H1 (cell line): ENCODE measurements around the gene ZBED1. TPM values are rescaled to one million over a fixed set of nuclear protein-coding genes. Genes with fewer than 3 reads are reported as not detected.

ENCODE experiments used
- CTCF ChIA-PET: fragments of 300-600 bp; sonication (Branson Sonifier 250); formaldehyde crosslinking; loops from one replicate; lab custom pipeline; 2021; ENCODE audit not compliant: partially characterized antibody; lab: Charles Lee
- POLR2A ChIA-PET: fragments of 300-600 bp; sonication (Branson Sonifier 250); formaldehyde crosslinking; loops from one replicate; lab custom pipeline; 2021; ENCODE audit warnings: inconsistent platforms; ENCODE audit not compliant: partially characterized antibody; lab: Charles Lee
- DNase-seq, 2 experiments: peaks; one replicate each; pipeline versions ENCODE4 v3.0.0 to v3.0.0-alpha.2; 2010 to 2022; ENCODE audit warnings: low spot score in 2 of 2, low read depth in 1 of 2, mixed read lengths in 1 of 2
- FAIRE-seq: peaks from 2 replicates; lab custom pipeline; 2011; peaks lifted over from hg19 to GRCh38; lab: Jason Lieb, UNC
- H2AFZ ChIP-seq: 2 replicates; pipeline ENCODE4 v1.8.1; 2012; ENCODE audit warnings: low read length, inconsistent platforms
- H2AK5ac ChIP-seq: 2 replicates; pipeline ENCODE4 v1.6.1; 2013; ENCODE audit warnings: low read depth, low read length
- H2BK120ac ChIP-seq: replicated peaks from 2 replicates; pipeline ENCODE3; 2013; ENCODE audit warnings: low read depth, low read length, inconsistent platforms
- H2BK12ac ChIP-seq: 2 replicates; pipeline ENCODE4 v1.6.1; 2013; ENCODE audit warnings: low read depth, low read length
- H2BK15ac ChIP-seq: 2 replicates; pipeline ENCODE4 v1.6.1; 2013; ENCODE audit warnings: low read length
- H2BK20ac ChIP-seq: 2 replicates; pipeline ENCODE4 v1.6.1; 2013; ENCODE audit warnings: low read length
- H2BK5ac ChIP-seq: 2 replicates; pipeline ENCODE4 v1.6.1; 2013; ENCODE audit warnings: low read depth, low read length
- H3K14ac ChIP-seq: 2 replicates; pipeline ENCODE4 v1.6.1; 2013; ENCODE audit warnings: inconsistent platforms; ENCODE audit not compliant: insufficient read length
- H3K18ac ChIP-seq: 2 replicates; pipeline ENCODE4 v1.6.1; 2013; ENCODE audit warnings: low read length; ENCODE audit errors: extremely low read depth
- H3K23ac ChIP-seq: 2 replicates; pipeline ENCODE4 v1.6.1; 2013; ENCODE audit warnings: inconsistent platforms; ENCODE audit not compliant: insufficient read length
- H3K23me2 ChIP-seq: 2 replicates; pipeline ENCODE4 v1.6.1; 2013; ENCODE audit warnings: low read depth, low read length
- H3K27ac ChIP-seq: 2 replicates; pipeline ENCODE4 v1.6.1; 2011; ENCODE audit warnings: low read depth, low read length, inconsistent platforms
- H3K27me3 ChIP-seq, 4 experiments: replicated peaks in 1 of 4; 1 replicate in 1 of 4; 2 replicates in 3 of 4; pipeline versions ENCODE4 v1.6.1 to v1.8.1; 2011 to 2013; ENCODE audit warnings: low read length in 3 of 4, mild to moderate bottlenecking in 3 of 4, inconsistent platforms in 2 of 4, mixed read lengths in 2 of 4, moderate library complexity in 1 of 4; ENCODE audit not compliant: control insufficient read depth in 3 of 4, insufficient read depth in 3 of 4; ENCODE audit errors: extremely low read depth in 1 of 4
- H3K36me3 ChIP-seq, 4 experiments: 2 replicates each; pipeline versions ENCODE4 v1.6.1 to v1.8.1; 2011 to 2013; ENCODE audit warnings: mild to moderate bottlenecking in 4 of 4, low read length in 3 of 4, moderate library complexity in 2 of 4, control low read depth in 1 of 4, inconsistent platforms in 1 of 4; ENCODE audit not compliant: insufficient read depth in 4 of 4, control insufficient read depth in 2 of 4
- H3K4ac ChIP-seq: replicated peaks from 2 replicates; pipeline ENCODE3; 2013; ENCODE audit warnings: low read length, low read depth, mixed read lengths, inconsistent platforms; ENCODE audit not compliant: insufficient read length
- H3K4me1 ChIP-seq, 4 experiments: replicated peaks in 1 of 4; 1 replicate in 1 of 4; 2 replicates in 3 of 4; pipeline versions ENCODE4 v1.6.1 to v1.8.1; 2011 to 2013; ENCODE audit warnings: low read length in 3 of 4, inconsistent platforms in 2 of 4, mixed read lengths in 1 of 4; ENCODE audit not compliant: insufficient read depth in 4 of 4, control insufficient read depth in 3 of 4
- H3K4me2 ChIP-seq, 2 experiments: 2 replicates each; pipeline versions ENCODE4 v1.6.1 to v1.8.1; 2011 to 2013; ENCODE audit warnings: low read depth in 2 of 2, low read length in 2 of 2, control low read depth in 1 of 2, inconsistent platforms in 1 of 2, mild to moderate bottlenecking in 1 of 2; ENCODE audit not compliant: insufficient read depth in 1 of 2
- H3K4me3 ChIP-seq, 4 experiments: fragments of 200-600, 300-600 bp in 1 of 4; sonication (generic), shearing (Covaris generic), sonication (Bioruptor Twin) in 1 of 4; 2 replicates each; pipeline versions ENCODE4 v1.5.1 to v1.8.1; 2011 to 2016; ENCODE audit warnings: low read length in 4 of 4, low read depth in 3 of 4, control low read depth in 2 of 4, inconsistent platforms in 2 of 4, mild to moderate bottlenecking in 2 of 4, mixed read lengths in 1 of 4, moderate library complexity in 1 of 4; ENCODE audit not compliant: insufficient read depth in 2 of 4; ENCODE audit errors: extremely low read depth in 1 of 4
- H3K56ac ChIP-seq: replicated peaks from 2 replicates; pipeline ENCODE3; 2013; ENCODE audit warnings: low read depth, mild to moderate bottlenecking, mixed read lengths, low read length, inconsistent platforms; ENCODE audit not compliant: insufficient read length
- H3K79me1 ChIP-seq: 2 replicates; pipeline ENCODE4 v1.6.1; 2013; ENCODE audit warnings: low read depth, low read length, control low read depth
- H3K79me2 ChIP-seq, 2 experiments: 2 replicates each; pipeline versions ENCODE4 v1.6.1 to v1.8.1; 2012 to 2013; ENCODE audit warnings: low read length in 2 of 2, mild to moderate bottlenecking in 2 of 2, inconsistent platforms in 1 of 2; ENCODE audit not compliant: insufficient read depth in 2 of 2, control insufficient read depth in 1 of 2
- H3K9ac ChIP-seq, 4 experiments: replicated peaks in 1 of 4; 1 replicate in 1 of 4; 2 replicates in 3 of 4; pipeline versions ENCODE4 v1.6.1 to v1.8.1; 2011 to 2013; ENCODE audit warnings: low read depth in 3 of 4, low read length in 3 of 4, control low read depth in 2 of 4, mild to moderate bottlenecking in 2 of 4, moderate library complexity in 2 of 4, inconsistent platforms in 1 of 4; ENCODE audit errors: extremely low read depth in 1 of 4
- H3K9me3 ChIP-seq, 2 experiments: 2 replicates each; pipeline versions ENCODE4 v1.6.1 to v1.8.1; 2012 to 2013; ENCODE audit warnings: mild to moderate bottlenecking in 2 of 2, moderate library complexity in 2 of 2, control low read depth in 1 of 2, inconsistent platforms in 1 of 2, low read depth in 1 of 2, low read length in 1 of 2, mixed read lengths in 1 of 2; ENCODE audit not compliant: insufficient read depth in 2 of 2
- H4K20me1 ChIP-seq, 2 experiments: replicated peaks in 1 of 2; 2 replicates each; pipeline versions ENCODE3 to v1.8.1; 2011 to 2013; ENCODE audit warnings: inconsistent platforms in 2 of 2, low read length in 2 of 2, mild to moderate bottlenecking in 1 of 2; ENCODE audit not compliant: insufficient read depth in 2 of 2, control insufficient read depth in 1 of 2
- H4K5ac ChIP-seq: 2 replicates; pipeline ENCODE4 v1.6.1; 2013; ENCODE audit warnings: low read length, low read depth, mixed read lengths, inconsistent platforms; ENCODE audit not compliant: insufficient read length
- H4K8ac ChIP-seq: 2 replicates; pipeline ENCODE4 v1.8.0; 2013; ENCODE audit warnings: mild to moderate bottlenecking, moderate library complexity, low read length, inconsistent platforms; ENCODE audit not compliant: insufficient read depth; ENCODE audit errors: extremely low read depth
- H4K91ac ChIP-seq: replicated peaks from 2 replicates; pipeline ENCODE3; 2013; ENCODE audit warnings: low read length, mixed read lengths, inconsistent platforms; ENCODE audit not compliant: insufficient read length
- PHF8 ChIP-seq: fragments of 200-600 bp; sonication (generic); conservative IDR thresholded peaks from 2 replicates; pipeline ENCODE4 v1.7.1; 2012; ENCODE audit warnings: low read depth, mild to moderate bottlenecking, inconsistent platforms, low read length, moderate library complexity
- TEAD4 ChIP-seq: IDR thresholded peaks from 2 replicates; pipeline ENCODE4 v1.6.1; 2012; ENCODE audit warnings: low read depth, low read length, inconsistent platforms, mixed read lengths
- WGBS, 2 experiments: shearing (Covaris generic) in 1 of 2; methylation state at CpG; one replicate each; pipeline versions ENCODE4 v1.1.6 to v1.1.7; 2013 to 2015; ENCODE audit warnings: low lambda C conversion rate in 2 of 2, mixed read lengths in 2 of 2, inconsistent platforms in 1 of 2, low coverage in 1 of 2, missing lambda C conversion rate in 1 of 2; ENCODE audit not compliant: insufficient replicate concordance in 2 of 2, insufficient coverage in 1 of 2, insufficient read length in 1 of 2; ENCODE audit errors: extremely low coverage in 1 of 2, missing lambda C conversion rate in 1 of 2; 5-methylcytosine and 5-hydroxymethylcytosine counted together
- polyA plus RNA-seq, 7 experiments: library from polyadenylated mRNA; depleted of rRNA in 3 of 7; stranded (reverse) in 5 of 7; unstranded in 2 of 7; fragments of >200 nt in 5 of 7; fragments of 200-250 nt in 2 of 7; gene quantifications; 1 replicate in 5 of 7; 2 replicates in 1 of 7; 4 replicates in 1 of 7; pipeline versions ENCODE4 v1.2.1 to v1.2.3, GENCODE V29; 2011 to 2013; ENCODE audit warnings: missing spikeins in 2 of 7, mixed read lengths in 2 of 7
- total RNA-seq: library from RNA; stranded (reverse); fragmentation: NEBNext Ultra II Directional; extraction: Animal tissue kit (Norgen Biotek cat#: 25700); gene quantifications from 2 replicates; pipeline ENCODE4 v1.2.1, GENCODE V29; 2021
- TF ChIP-seq, protein P1 (sequence below): IDR thresholded peaks from 2 replicates; pipeline ENCODE4 v1.6.1; 2012; ENCODE audit warnings: inconsistent platforms

The ZBED1 gene
- total and polyA plus RNA-seq, 2 of the 8 experiments (the other 6 are each of a cell fraction or from before 2014, with no cell fraction given), result 28.5 to 45.8 TPM

DNA sequence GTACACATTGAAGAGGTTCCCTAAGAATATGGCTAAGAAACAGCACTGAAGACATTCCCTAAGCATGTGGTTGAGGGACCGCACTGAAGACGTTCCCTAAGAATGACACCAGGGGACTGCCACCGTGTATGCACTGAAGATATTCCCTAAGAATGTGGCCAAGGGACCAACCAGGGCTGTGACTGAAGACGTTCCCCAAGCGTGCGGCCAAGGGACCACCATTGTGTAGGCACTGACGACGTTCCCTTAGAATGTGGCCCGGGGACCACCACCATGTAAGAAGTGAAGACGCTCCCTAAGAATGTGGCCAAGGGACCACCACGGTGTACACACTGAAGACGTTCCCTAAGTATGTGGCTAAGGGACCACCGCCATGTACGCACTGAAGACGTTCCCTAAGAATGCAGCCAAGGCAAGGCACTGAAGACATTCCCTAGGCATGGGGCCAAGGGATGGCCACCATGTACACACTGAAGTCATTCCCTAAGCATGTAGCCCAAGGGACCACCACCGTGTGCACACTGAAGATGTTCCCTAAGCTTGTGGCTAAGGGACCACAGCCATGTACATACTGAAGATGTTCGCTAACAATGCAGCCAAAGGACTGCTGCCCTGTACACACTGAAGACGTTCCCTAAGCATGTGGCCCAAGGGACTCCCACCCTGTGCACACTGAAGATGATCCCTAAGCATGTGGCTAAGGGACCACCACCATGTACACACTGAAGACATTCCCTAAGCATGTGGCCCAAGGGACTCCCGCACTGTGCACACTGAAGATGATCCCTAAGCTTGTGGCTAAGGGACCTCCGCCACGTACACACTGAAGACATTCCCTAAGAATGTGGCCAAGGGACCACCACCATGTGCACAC, 22.0 kb downstream of the ZBED1 start:
- TF ChIP-seq PHF8, result no peak
- TF ChIP-seq TEAD4, result 0 out of 2 replicates have a peak, but pooled peaks have one; percentile 50
- TF ChIP-seq, protein P1, sequence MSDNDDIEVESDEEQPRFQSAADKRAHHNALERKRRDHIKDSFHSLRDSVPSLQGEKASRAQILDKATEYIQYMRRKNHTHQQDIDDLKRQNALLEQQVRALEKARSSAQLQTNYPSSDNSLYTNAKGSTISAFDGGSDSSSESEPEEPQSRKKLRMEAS, result peak; percentile 56; the same call in 1 of the 2 replicates
- Histone ChIP-seq H3K4ac (no peak overlapping the region), H4K5ac (no peak overlapping the region), H4K8ac (no peak overlapping the region), H2AK5ac (peak overlapping the region; percentile 79), H3K4me3 (no peak overlapping the region), H3K4me2 (no peak overlapping the region), H3K23me2 (no peaks in the 10 kb centered on the region), H3K27me3 (no peaks in the 10 kb centered on the region), H3K79me1 (peaks cover 30% of the 10 kb centered on the region), H3K79me2 (peaks cover 14 to 87% of the 10 kb centered on the region in 2 experiments), H2BK120ac (no peak overlapping the region), H4K20me1 (peaks cover 0 to 5% of the 10 kb centered on the region in 2 experiments), H3K56ac (no peak overlapping the region), H3K14ac (no peak overlapping the region), H3K23ac (no peak overlapping the region), H2BK12ac (peak overlapping the region; percentile 51; the same call in 1 of the 2 replicates), H3K18ac (no peak overlapping the region), H4K91ac (peak overlapping the region; percentile 39), H3K9ac (no peak overlapping the region), H3K4me1 (peaks cover 0 to 3% (median 0%) of the 10 kb centered on the region in 4 experiments; a peak in 3 of 7 replicates), H2BK15ac (peak overlapping the region; percentile 14; the same call in 1 of the 2 replicates), H2BK20ac (no peak overlapping the region), H3K36me3 (peaks cover 0 to 3% (median 0%) of the 10 kb centered on the region in 4 experiments; a peak in 2 of 8 replicates), H3K9me3 (no peaks in the 10 kb centered on the region; a peak in 1 of 4 replicates), H3K27ac (no peak overlapping the region), H2BK5ac (peak overlapping the region; percentile 57), H2AFZ (no peak overlapping the region)
- WGBS, 2 experiments, result 94% methylated on average over 21 of the region's 21 CpGs; no CpG with 5 or more reads in 1 of the 2 experiments
- CTCF ChIA-PET, result no interaction called here
- DNase-seq (no peak), FAIRE-seq (no peak)
- POLR2A ChIA-PET, result no interaction called here
